Caco-2 (cell line): Measurements from ENCODE around the gene PKHD1. TPM values are rescaled to one million over a fixed set of nuclear protein-coding genes. Genes with fewer than 3 reads are reported as not detected.

Experiments used
- BruUV-seq: library from RNA; stranded (reverse); fragments of 400-500 nt; replicated peaks from 2 replicates; lab custom pipeline; 2021; lab: Mats Ljungman, UMichigan
- CTCF ChIA-PET: fragments of 300-600 bp; sonication (Branson Sonifier 250); formaldehyde crosslinking; loops from one replicate; lab custom pipeline; 2022; ENCODE audit warnings: antibody characterized with exemption; lab: Charles Lee
- POLR2A ChIA-PET: fragments of 300-600 bp; sonication (Branson Sonifier 250); formaldehyde crosslinking; loops from one replicate; lab custom pipeline; 2022; ENCODE audit warnings: antibody characterized with exemption; lab: Charles Lee
- DNase-seq, 2 experiments: peaks; one replicate each; pipeline versions ENCODE4 v3.0.0 to v3.0.0-alpha.2; 2020 to 2022
- H3K27me3 ChIP-seq: replicated peaks from 2 replicates; pipeline ENCODE4 v1.6.0; 2011; ENCODE audit warnings: low read length; ENCODE audit not compliant: control insufficient read depth, insufficient read depth
- H3K36me3 ChIP-seq: 2 replicates; pipeline ENCODE4 v1.5.1; 2011; ENCODE audit warnings: low read length; ENCODE audit not compliant: control insufficient read depth, insufficient read depth
- H3K4me1 ChIP-seq: fragments of 250-450 bp; sonication (Bioruptor Pico); 2 replicates; pipeline ENCODE4 v1.5.1; 2020; ENCODE audit warnings: mild to moderate bottlenecking
- H3K4me3 ChIP-seq: 2 replicates; pipeline ENCODE4 v1.5.1; 2011; ENCODE audit warnings: low read depth, mild to moderate bottlenecking, control low read depth, low read length
- H3K9me3 ChIP-seq: fragments of 250-450 bp; sonication (Bioruptor Pico); 2 replicates; pipeline ENCODE4 v1.5.1; 2020; ENCODE audit warnings: mild to moderate bottlenecking, moderate library complexity
- H3K27ac Mint-ChIP-seq: one replicate; pipeline ENCODE4 v1.8.0; 2022; ENCODE audit warnings: mixed read lengths; ENCODE audit not compliant: unreplicated experiment
- H3K27me3 Mint-ChIP-seq: one replicate; pipeline ENCODE4 v1.8.0; 2022; ENCODE audit warnings: mixed read lengths; ENCODE audit not compliant: insufficient read depth, unreplicated experiment
- H3K36me3 Mint-ChIP-seq: one replicate; pipeline ENCODE4 v1.8.0; 2022; ENCODE audit warnings: mild to moderate bottlenecking, mixed read lengths; ENCODE audit not compliant: insufficient read depth, unreplicated experiment
- H3K4me1 Mint-ChIP-seq: one replicate; pipeline ENCODE4 v1.8.0; 2022; ENCODE audit warnings: low read depth, mixed read lengths; ENCODE audit not compliant: unreplicated experiment
- H3K4me3 Mint-ChIP-seq: one replicate; pipeline ENCODE4 v1.8.0; 2022; ENCODE audit warnings: mild to moderate bottlenecking, moderate library complexity, mixed read lengths; ENCODE audit not compliant: unreplicated experiment
- H3K9me3 Mint-ChIP-seq: one replicate; pipeline ENCODE4 v1.8.0; 2022; ENCODE audit warnings: mixed read lengths; ENCODE audit not compliant: unreplicated experiment
- intact Hi-C: fragments of 100-400 bp; cut with micrococcal nuclease; formaldehyde crosslinking; loops from one replicate; pipeline ENCODE4 v1.10.0; 2022; ENCODE audit not compliant: unreplicated experiment
- total RNA-seq: library from RNA; stranded (reverse); gene quantifications from 2 replicates; pipeline ENCODE4 v1.2.3, GENCODE V29; 2022
- TF ChIP-seq, protein P1 (sequence below), 2 experiments: fragments of 200-600 bp in 1 of 2; IDR thresholded peaks; 1 replicate in 1 of 2; 2 replicates in 1 of 2; pipeline versions ENCODE4 v1.5.1 to v1.8.0; 2011 to 2022; ENCODE audit warnings: antibody characterized with exemption in 1 of 2, control low read depth in 1 of 2, inconsistent platforms in 1 of 2, low read depth in 1 of 2, low read length in 1 of 2, mild to moderate bottlenecking in 1 of 2, moderate library complexity in 1 of 2; ENCODE audit not compliant: insufficient read depth in 1 of 2, severe bottlenecking in 1 of 2, unreplicated experiment in 1 of 2

The PKHD1 gene
- total RNA-seq, 1 experiment from 2014 or later, result 3.3 TPM

DNA sequence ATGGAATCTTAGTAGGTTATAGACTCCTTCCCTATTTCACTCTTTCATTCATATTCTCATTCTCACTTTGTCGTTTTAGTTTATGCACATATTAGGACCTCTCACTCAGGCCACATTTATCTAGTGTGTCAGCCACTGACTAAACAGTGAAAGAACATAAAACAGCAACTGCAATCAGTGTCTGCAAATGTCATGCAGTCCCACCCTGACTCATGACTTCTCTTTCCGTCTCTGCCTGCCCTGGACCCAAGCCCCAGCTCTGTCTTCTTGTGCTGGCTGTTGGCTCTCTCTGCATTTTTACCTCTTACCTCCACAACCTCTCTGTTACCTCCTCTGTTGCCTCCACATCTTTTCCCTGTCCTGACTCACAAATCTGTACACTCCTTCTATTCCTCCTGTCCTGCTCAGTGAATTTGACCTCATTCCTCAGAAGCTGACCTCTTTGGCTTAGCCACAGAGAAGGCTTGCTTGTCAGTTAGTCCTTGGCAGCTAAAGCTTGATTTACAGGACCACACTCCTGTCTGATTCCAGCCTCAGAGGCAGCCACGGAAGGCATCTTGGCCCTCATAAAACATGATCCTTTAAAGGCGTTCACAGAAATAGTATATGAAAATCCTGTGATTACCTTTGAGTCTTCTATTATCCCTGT, 247.6 kb downstream of the PKHD1 start:
- no peak for DNase-seq
- Mint-ChIP-seq H3K27me3 (no peaks in the 10 kb centered on the region), H3K27ac (no peak overlapping the region), H3K9me3 (no peaks in the 10 kb centered on the region), H3K4me1 (no peaks in the 10 kb centered on the region), H3K36me3 (no peaks in the 10 kb centered on the region), H3K4me3 (no peak overlapping the region)
- ChIA-PET CTCF (no interaction called here), POLR2A (no interaction called here)
- BruUV-seq, result no TSS peak
- no peaks in the 10 kb centered on the region for H3K36me3 ChIP-seq
- H3K9me3 ChIP-seq, result no peaks in the 10 kb centered on the region
- intact Hi-C loops, result no loop called here
- H3K4me3 ChIP-seq, result no peak overlapping the region
- no peaks in the 10 kb centered on the region for H3K27me3 ChIP-seq
- TF ChIP-seq, protein P1, sequence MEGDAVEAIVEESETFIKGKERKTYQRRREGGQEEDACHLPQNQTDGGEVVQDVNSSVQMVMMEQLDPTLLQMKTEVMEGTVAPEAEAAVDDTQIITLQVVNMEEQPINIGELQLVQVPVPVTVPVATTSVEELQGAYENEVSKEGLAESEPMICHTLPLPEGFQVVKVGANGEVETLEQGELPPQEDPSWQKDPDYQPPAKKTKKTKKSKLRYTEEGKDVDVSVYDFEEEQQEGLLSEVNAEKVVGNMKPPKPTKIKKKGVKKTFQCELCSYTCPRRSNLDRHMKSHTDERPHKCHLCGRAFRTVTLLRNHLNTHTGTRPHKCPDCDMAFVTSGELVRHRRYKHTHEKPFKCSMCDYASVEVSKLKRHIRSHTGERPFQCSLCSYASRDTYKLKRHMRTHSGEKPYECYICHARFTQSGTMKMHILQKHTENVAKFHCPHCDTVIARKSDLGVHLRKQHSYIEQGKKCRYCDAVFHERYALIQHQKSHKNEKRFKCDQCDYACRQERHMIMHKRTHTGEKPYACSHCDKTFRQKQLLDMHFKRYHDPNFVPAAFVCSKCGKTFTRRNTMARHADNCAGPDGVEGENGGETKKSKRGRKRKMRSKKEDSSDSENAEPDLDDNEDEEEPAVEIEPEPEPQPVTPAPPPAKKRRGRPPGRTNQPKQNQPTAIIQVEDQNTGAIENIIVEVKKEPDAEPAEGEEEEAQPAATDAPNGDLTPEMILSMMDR (IDR thresholded peaks at IDR 0.05; ENCODE audit: insufficient read depth in 1 of 2, low read depth in 1 of 2, low read length in 1 of 2, severe bottlenecking in 1 of 2, unreplicated experiment in 1 of 2), result no peak
- H3K4me1 ChIP-seq, result no peaks in the 10 kb centered on the region

DNA sequence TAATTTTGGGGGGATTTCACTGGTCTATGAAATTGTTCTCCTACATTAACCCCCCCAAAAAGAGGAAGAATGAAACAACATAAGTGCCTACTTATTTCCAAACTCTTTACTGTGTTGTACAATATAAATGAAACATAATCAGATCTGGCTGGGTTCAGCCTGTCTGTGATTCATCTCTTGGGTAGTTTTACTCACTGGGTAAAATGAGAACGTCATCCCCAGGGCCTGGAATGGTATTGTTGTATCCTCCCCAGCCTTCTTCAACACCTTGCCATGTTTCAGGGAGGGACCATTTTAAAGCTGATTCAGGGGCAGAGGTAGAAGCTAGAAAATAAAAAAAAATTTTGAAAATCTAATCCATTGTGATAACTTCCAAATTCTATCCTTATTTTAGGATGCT, 256.7 kb downstream of the PKHD1 start:
- ChIA-PET CTCF (no interaction called here), POLR2A (no interaction called here)
- no peaks in the 10 kb centered on the region for H3K36me3 Mint-ChIP-seq
- no peaks in the 10 kb centered on the region for H3K9me3 Mint-ChIP-seq
- H3K4me3 Mint-ChIP-seq, result no peak overlapping the region
- Histone ChIP-seq H3K4me1 (no peaks in the 10 kb centered on the region), H3K27me3 (no peaks in the 10 kb centered on the region), H3K4me3 (no peak overlapping the region), H3K9me3 (no peaks in the 10 kb centered on the region), H3K36me3 (no peaks in the 10 kb centered on the region)
- intact Hi-C loops, result no loop called here
- TF ChIP-seq, protein P1 (IDR thresholded peaks at IDR 0.05; ENCODE audit: insufficient read depth in 1 of 2, low read depth in 1 of 2, low read length in 1 of 2, severe bottlenecking in 1 of 2, unreplicated experiment in 1 of 2), result no peak
- no TSS peak for BruUV-seq
- H3K27me3 Mint-ChIP-seq, result no peaks in the 10 kb centered on the region
- no peak overlapping the region for H3K27ac Mint-ChIP-seq
- no peaks in the 10 kb centered on the region for H3K4me1 Mint-ChIP-seq
- DNase-seq, result no peak

DNA sequence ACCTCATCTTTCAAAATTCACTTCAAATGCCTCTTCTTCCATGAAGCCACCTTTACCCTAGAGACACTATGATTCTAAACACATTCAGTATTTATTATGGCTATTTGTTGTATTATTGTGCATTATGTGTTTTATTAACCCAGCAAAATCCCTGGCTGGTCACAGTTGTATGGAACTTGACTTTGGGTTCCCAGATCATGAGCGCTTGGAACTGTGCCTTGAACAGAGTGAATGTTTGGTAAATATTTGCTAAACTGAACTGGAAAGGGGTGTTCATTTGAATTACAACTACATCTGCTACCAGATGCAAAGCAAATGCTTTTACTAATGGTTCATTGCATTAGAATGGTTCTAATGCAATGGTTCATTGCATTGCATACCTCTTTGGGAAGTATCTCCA, 259.8 kb downstream of the PKHD1 start:
- Mint-ChIP-seq H3K27me3 (no peaks in the 10 kb centered on the region), H3K4me3 (no peak overlapping the region), H3K36me3 (no peaks in the 10 kb centered on the region), H3K9me3 (no peaks in the 10 kb centered on the region), H3K4me1 (no peaks in the 10 kb centered on the region), H3K27ac (no peak overlapping the region)
- no TSS peak for BruUV-seq
- no peaks in the 10 kb centered on the region for H3K27me3 ChIP-seq
- CTCF ChIA-PET, result no interaction called here
- no peak overlapping the region for H3K4me3 ChIP-seq
- no peaks in the 10 kb centered on the region for H3K36me3 ChIP-seq
- POLR2A ChIA-PET, result no interaction called here
- H3K9me3 ChIP-seq, result no peaks in the 10 kb centered on the region
- no peak for DNase-seq
- intact Hi-C loops, result no loop called here
- no peaks in the 10 kb centered on the region for H3K4me1 ChIP-seq
- TF ChIP-seq, protein P1 (IDR thresholded peaks at IDR 0.05; ENCODE audit: insufficient read depth in 1 of 2, low read depth in 1 of 2, low read length in 1 of 2, severe bottlenecking in 1 of 2, unreplicated experiment in 1 of 2), result no peak
